NCI-H2029 treated with DMSO at 0.1 percent for 48 hours (cell line): Measurements from ENCODE around the gene ARRDC1.
"Not testable (repeated sequence)": the region's sequence is repeated elsewhere in the genome, so short reads cannot be mapped to it uniquely, and the experiment has no call there.

ENCODE experiments used
- DNase-seq: peaks from one replicate; lab custom pipeline; 2025; lab: John Stamatoyannopoulos, UW

The ARRDC1 gene, protein sequence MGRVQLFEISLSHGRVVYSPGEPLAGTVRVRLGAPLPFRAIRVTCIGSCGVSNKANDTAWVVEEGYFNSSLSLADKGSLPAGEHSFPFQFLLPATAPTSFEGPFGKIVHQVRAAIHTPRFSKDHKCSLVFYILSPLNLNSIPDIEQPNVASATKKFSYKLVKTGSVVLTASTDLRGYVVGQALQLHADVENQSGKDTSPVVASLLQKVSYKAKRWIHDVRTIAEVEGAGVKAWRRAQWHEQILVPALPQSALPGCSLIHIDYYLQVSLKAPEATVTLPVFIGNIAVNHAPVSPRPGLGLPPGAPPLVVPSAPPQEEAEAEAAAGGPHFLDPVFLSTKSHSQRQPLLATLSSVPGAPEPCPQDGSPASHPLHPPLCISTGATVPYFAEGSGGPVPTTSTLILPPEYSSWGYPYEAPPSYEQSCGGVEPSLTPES

DNA sequence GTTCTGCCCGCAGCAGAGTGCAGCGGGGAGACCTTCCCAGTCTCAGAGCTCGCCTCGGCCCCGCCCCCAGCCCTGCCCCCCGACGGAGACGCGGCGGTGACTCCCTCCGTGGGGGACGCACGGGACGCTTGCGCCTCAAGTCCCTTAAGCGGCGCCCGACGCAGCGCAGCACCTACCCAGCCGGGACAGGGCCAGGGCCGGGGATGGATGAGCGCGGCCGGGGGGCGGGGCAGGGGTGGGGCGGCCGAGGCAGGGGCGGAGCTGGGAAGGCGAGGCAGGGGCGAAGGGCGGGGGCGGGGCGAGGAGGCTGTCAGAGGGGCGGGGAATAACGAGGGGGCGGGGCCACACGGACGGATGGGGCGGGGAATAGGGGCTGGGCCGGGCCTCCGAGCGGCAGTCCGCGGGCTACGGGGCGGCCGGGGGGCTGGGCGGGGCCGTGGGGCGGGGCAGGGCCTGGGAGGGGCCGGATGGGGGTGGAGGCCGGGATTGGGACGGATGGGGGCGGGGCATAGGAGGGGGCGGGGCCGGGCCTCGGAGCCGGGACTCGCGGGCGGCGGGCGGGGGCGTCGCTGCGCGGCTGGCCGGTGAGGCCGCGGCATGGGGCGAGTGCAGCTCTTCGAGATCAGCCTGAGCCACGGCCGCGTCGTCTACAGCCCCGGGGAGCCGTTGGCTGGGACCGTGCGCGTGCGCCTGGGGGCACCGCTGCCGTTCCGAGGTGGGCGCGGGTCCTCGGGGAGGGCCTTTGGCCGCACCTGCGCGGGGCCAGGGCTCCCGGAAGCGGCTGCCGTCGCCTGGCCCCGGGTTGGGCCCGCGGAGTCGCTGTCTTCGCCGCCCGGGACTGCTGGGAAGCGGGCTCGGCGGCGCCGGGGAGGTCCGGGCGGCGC, at the start of gene ARRDC1:
Gene ARRDC1, plus strand, starts transcription at position 566 of the 884 bp plus-strand sequence. Its CDS starts 32 bp downstream, at position 598.
- peak; percentile 61 for DNase-seq

DNA sequence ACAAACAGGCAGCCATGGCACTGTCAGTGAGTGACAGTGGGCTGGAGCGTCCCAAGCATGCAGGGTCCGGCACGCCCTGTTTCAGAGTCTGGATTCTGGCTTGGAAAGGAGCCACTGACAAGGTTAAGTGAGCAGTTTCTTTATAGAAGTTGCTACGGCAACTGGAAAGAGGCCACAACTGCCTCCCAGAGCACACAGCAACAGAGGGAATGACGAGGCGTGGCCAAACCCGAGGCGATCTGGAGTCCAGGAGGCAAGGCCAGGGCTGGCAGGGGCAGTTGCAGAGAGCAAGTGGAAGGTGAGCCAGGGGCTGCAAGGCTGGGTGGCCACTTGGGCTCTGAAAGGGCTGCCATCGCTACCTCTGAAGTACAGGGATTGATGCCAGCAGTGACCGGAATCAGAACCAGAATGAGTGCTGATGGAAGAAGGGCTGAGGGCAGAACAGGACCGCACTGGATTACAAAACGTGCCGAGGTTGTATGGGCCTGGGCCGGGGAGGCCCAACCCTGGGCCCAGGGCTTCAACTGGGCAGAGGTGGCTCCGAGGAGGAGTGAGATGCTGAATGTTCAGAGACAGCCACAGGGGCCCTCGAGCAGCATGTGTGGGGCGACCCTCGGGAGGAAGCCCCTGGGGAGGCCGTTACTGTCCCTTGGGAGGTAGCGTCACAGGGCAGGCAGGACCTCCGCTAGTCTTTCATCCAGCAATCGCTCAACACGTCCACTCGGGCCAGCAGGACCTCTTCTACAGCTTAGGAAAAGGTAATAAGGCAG, 49.2 kb upstream of the ARRDC1 start:
- DNase-seq = no peak

DNA sequence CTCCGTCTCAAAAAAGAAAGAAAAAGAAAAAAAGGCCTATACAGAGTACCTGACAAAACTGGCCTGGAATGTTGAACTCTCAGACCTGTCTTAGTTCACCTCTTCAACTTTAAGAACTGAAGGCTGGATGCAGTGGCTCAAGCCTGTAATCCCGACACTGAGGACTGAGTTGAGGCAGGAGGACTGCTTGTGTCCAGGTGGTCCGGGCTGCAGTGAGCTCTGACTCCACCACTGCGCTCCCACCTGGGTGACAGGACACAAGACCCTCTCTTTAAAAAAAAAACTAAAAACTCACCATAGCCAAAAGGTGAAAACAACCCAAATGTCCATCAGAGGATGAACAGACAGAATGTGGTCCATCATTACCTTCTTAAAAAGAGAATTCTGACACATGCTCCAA, 47.4 kb upstream of the ARRDC1 start:
- no peak for DNase-seq

DNA sequence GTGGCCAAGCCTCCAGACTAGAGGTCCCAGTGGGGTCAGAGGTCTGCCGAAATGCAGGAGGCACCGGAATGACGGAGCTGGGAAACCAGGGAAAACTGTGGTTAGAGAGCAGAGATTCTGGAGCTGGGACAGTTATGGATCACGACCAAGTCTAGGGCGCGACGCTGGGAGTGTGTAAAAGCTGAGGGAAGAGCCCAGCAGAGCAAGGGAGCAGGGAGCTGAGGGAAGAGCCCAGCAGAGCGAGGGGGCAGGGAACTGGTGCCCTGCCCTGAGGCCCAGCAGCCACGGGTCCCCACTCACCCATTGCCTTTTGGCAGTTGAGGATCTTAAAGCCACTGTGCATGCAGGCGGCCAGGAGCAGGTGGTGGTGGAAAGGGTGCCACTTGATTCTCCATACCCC, 41.4 kb upstream of the ARRDC1 start:
- no peak for DNase-seq

DNA sequence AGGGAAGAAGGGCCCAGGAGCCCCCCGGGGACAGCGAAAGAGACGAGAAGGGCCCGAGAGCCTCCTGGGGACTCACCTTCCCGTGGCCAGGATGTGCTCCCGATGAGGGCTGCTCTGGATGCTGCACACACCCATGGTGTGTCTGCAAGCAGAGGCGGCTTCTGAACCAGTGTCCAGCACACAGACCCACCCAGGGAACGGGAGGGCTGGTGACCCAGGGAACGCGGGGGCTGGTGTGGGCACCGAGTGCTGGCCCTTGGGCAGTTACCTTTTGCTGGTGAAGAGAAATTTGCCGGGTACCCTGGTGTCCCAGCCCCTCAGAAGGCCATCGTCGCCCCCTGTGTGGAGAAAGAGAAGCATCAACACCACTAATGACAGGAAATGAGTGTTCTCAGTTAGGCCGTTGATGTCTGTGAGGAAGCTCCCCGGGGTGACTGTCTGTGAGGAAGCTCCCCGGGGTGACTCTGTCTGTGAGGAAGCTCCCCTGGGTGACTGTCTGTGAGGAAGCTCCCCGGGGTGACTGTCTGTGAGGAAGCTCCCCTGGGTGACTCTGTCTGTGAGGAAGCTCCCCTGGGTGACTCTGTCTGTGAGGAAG, 40.6 kb upstream of the ARRDC1 start:
- DNase-seq = no peak

DNA sequence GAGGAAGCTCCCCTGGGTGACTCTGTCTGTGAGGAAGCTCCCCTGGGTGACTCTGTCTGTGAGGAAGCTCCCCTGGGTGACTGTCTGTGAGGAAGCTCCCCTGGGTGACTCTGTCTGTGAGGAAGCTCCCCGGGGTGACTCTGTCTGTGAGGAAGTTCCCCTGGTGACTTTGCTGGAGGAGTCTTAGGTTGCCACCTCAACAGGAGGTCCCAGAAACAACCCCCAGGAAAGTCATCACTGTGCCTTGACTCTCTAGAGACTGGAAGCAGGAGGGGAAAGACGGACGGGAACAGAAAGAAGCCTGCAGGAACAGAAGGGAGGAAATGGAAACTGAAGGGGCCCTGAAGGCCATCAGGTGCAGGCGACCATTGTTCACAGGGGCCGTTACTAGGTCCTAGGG, 37.0 kb upstream of the ARRDC1 start:
- DNase-seq = not testable (repeated sequence)

DNA sequence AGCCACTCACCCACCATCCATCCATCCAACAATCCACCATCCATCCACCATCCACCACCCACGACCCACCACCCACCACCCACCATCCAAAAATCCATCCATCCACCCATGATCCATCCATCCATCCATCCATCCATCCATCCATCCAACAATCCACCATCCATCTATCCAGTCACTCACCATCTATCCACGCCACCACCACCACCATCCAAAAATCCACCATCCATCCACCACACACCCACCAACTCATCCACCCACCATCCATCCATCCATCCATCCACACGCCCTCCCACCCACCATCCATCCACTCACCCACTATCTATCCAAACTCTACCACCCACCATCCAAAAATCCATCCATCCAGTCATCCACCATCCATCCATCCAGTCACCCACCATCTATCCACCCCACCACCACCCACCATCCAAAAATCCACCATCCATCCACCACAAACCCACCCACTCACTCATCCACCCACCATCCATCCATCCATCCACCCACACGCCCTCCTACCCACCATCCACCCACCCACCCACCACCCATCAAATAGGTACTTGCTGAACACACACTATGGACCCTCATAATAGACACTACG, 35.8 kb upstream of the ARRDC1 start:
- DNase-seq = no peak

DNA sequence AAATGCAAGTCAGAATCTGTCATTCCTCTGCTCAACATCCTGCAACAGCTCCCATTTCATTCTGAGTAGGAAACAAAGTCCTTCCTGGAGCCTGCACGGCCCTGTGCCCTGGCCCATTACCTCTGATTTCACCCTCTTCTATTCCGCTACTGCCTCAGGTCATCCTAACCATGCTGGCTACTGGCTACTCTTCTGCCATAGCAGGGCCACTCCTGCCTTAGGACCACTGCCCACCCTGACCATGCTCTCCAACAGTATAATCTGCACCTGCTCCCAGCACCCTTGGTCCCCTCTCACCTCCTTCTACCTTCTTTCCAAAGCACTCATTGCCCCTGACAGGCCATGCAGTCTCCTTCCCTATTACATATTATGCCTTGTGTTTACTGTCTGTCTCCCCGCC, 34.9 kb upstream of the ARRDC1 start:
- DNase-seq = no peak

DNA sequence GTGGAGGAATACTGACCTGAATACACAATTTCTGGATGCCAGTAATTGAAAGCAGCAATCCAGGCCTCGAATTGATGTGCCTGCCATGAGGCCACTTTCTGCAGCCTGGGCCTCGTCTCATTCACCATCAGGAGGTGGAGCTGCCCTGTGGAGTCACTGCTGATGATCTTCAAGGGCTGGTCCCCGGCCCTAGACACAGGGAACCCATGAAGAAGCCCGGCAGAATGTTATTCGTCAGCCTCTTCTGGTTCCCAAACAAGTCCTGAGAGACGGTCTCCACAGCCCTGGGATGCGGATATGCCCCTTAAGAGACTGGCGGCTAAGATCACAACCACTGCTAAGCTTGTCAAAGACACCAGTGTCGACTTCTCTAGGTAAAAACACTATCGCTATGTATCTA, 31.3 kb upstream of the ARRDC1 start:
- no peak for DNase-seq

DNA sequence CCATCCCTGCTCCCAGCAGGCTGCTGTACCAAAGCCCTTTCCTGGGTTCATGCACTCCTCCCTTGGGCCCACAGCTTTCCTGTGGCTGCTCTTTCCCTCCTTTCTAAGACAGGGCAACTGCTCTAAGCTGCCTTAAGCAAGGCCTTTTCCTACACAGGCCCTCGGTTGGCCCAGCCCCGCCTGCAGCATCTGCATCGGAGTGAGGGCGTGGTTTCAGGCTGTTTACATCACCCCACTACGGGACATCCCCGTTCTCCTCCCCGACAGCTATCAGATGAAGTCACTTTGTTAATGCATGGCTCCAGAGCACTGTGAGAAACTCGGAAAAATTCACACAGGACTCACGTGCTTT, 30.1 kb upstream of the ARRDC1 start:
- DNase-seq = no peak

DNA sequence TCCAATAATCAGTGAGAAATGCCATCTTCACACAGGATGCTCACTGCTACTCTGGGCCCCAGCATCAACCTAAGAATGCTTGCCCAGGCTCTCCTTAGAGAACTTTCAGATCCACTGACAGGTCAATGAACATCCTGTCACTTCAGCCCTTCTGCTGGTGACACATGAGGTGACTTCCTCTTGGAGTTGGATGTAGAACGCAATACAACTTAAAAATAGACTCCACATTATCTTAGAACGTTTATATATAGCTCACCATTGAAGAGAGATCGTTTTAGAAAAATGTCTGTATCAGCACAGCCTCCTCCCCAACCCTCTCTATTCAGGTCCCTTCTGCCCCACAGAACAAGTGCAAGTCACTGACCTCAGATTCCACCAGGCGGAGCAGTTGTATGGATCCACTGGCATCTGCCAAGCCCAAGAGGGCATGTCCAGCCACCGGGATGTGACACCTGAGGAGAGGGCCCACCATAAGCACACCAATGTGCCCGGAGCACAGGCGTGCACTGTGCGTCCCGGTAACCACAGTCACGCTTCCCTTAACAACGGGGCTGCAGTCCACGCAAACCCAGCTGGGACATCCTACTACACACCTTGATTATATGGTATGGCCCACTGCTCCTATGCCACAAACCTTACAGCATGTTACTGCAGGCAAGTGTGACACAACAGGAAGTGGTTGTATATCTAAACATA, 29.6 kb upstream of the ARRDC1 start:
- no peak for DNase-seq

DNA sequence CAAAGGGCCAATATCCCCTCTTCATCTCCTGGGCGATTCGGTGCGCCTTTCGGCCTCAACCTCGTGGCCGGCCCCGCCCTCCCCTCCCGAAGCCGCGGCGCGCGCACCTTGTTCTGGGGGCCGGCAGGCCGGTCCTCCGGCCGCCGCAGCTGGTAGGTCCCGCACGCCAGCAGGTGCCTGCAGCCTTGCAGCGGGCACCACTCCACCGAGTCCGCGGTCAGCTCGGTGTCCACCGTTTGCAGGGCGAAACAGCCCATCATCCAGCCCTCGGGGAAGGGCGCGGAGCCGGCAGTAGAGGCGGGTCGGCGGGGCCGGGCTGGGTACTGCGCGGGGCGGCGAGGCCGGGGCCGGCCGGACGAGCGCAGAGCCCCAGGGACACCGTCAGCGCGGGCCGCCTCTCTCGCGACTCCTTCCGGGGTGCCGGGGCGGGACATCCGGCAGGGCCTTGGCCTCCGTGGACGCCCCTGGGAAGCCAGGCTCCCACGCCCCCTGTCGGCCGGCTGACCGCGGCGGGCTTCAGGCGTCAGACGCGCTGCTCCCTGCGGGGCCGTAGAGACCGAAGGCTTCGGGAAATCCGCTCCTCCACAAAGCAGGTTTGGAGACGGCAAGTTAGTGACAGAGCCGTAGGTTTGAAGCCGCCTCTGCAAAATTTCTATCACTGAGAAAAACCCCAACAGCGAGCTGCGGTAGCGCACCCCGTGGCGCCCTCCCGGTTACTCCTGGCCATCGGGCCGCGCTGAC, 26.8 kb upstream of the ARRDC1 start, which contains the start of gene DPH7:
Gene DPH7, minus strand, starts transcription at position 408 of the 741 bp plus-strand sequence. Its CDS starts 148 bp downstream, at position 260.
- DNase-seq = peak; percentile 28

DNA sequence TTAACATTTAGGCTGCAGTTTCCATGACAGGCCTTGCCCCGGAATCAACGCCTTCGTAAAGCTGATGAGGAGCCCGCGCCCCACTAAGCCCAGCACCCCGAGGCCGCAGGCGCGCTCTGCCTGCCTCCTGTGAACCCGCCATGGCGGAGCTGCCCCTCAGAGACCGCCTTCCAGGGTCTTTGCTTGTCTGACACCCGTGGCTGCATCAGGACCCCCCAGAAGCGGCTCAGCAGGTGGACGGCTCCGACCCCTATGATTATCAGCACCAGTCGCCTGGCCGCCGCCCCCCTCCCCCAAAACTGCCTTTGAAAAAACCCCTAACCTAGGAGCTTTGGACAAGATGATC, 26.3 kb upstream of the ARRDC1 start:
- no peak for DNase-seq

DNA sequence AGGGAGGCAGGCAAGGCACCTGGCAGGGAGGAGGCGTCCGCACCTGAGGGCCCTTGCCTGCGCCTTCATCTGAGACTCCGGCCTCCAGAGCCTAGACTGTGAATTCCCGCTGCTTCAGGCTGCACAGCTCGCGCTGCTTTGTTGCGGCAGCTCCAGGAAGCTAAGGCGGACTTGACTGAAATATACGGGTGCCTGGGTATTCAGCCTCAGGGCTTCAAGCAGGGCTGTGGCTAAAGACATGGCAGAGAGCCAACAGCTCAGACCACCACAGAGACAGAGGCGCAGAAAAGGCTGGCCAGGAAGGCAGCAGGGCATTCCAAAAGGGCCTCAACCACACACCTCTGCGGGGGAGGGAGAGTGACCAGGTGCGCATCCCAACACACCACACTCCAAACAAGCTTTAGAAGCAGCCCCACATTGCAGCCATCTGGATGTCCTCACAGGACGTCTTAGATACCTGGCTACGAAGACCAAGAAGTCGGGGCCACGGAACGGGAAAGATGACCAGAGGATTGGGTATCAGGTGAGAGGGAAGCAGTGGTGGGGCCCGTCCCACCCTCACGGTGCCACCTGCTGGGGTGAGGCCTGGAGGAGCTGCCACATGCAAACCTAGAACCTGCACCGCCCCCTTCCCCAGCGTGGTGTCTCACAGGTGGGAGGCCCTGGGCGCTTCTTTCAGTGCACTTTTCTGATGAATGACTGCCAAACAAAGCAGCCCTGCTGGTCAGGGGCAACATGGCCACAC, 25.1 kb upstream of the ARRDC1 start:
- no peak for DNase-seq

DNA sequence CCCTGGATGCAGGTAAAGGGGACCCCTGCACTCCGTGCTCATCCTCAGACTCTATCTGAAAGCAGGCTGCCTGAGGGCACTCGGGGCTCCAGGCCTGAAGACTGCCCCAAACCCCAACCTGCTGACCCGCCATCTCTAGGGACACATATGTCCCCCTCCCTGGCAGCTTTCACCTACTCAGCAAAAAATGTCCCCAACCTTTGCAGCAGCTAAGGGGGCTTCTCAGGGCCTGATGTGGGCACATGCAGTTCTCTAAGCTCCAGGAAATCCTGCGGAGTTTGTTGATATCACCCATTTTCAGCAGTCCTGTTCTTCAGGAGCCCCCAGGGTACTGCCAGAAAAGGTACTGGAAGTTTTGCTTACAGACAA, 24.5 kb upstream of the ARRDC1 start:
- DNase-seq = no peak

DNA sequence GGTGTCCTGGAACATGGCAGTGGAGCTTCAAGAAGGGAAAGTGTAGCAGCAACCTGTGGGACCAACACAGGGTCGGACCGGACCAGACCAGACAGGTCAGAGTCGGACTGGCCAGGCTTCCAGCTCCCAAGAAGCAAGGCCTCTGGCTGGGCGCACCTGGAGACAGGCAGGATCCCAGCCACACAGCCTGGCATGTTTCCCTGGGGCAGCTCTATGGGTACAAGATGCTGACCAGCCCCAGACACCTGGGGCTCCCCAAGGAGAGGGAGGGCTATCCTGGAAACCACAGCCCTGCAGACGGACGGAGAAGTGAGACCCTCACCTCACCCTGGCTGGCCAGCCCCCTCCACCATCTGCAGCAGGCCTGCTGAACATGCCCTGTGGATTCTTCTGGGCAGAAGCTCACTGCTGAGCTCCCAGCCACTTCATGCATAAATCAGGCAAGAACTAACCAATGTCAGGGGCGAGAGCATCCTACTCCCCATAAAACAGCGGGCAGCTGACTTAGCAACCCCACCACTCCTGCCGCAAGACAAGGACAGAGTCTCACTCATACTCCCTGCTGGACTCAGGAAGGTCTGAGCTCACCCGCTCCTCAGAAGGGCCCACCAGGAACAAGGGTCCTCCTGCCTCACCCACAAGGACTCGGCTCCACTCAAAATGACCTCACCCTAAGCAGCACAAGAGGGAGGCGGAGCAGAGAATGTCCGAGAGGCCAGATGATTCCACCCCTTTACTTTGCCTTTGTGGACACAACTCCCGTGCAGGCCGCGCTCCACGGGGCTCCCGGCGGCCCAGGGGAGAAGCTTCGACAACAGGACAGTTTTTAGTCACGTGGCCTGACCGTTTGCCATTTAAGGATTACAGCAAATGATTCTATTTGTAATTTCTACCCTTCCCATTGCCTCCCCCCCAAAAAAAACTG, 23.9 kb upstream of the ARRDC1 start:
- no peak for DNase-seq

DNA sequence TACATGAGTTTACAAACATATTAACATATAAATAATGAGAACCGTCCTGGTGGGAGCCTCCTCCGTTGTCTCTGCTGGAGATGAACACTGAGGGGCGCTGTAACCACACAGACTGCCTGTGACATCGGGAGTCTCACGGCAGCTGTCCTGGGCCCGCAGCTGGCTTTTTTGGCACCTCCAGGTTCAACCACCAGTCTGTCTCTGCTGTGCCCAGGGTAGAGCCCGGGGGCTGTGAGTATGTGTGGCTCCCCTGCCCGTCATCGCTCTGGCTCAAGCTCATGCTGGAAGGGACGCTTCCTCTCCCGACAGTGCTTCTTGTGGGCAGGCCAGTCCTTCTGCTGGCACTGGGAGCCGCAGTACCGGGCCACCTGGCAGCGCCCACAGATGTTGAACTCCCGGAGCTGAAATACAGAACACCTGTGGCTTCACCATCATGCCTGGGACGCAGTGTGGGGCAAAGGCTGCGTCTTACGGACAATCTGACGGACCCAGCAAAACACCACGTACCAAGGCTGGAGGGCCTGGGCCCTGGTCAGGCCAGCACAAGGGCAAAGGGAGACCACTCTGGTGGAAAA, 23.1 kb upstream of the ARRDC1 start:
- DNase-seq = no peak

DNA sequence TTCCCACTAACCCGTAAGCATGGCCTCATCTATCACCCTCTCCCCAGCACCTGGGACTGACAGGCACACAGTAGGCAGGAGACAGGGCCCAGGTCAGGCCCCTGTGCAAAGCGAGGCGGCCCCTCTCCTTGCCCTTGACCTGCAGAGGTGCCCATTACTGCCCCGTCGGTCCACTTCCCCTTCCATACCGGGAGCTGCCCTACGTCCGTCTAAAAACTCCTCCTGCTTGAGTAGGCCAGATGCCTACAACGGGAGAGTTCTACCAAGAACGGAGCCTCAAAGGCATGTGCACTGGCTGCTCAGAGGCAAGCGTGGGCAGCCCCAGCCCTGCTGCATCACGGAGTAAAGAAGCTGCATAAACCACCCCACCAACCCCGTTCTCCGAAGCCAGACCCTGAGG, 22.1 kb upstream of the ARRDC1 start:
- no peak for DNase-seq
